ENCODE measurements around the gene TFAP2D.

GRCh38 chr6:50791900-50792508 is 78.7 kb downstream of the TFAP2D start:
- TF ChIP-seq NR2C2 (IDR thresholded peaks at IDR 0.05; ENCODE audit: borderline replicate concordance, control insufficient read depth, insufficient read length, low read depth) (no peak), EP300 (IDR thresholded peaks at IDR 0.05; ENCODE audit: borderline replicate concordance in 1 of 2, control insufficient read depth in 1 of 2, low read depth in 2 of 2, low read length in 2 of 2) (no peak), ETV6 (conservative IDR thresholded peaks at IDR 0.05 in 1 of 2, IDR thresholded peaks at IDR 0.05 in 1 of 2; ENCODE audit: borderline replicate concordance in 1 of 2, low read depth in 1 of 2) (no peak), ZBTB33 (IDR thresholded peaks at IDR 0.05) (no peak), YY1 (IDR thresholded peaks at IDR 0.05; ENCODE audit: low read depth, low read length) (no peak), NBN (IDR thresholded peaks at IDR 0.05) (no peak), SIN3A (IDR thresholded peaks at IDR 0.05; ENCODE audit: low read depth, low read length) (no peak)
- TF ChIP-seq, protein P1, sequence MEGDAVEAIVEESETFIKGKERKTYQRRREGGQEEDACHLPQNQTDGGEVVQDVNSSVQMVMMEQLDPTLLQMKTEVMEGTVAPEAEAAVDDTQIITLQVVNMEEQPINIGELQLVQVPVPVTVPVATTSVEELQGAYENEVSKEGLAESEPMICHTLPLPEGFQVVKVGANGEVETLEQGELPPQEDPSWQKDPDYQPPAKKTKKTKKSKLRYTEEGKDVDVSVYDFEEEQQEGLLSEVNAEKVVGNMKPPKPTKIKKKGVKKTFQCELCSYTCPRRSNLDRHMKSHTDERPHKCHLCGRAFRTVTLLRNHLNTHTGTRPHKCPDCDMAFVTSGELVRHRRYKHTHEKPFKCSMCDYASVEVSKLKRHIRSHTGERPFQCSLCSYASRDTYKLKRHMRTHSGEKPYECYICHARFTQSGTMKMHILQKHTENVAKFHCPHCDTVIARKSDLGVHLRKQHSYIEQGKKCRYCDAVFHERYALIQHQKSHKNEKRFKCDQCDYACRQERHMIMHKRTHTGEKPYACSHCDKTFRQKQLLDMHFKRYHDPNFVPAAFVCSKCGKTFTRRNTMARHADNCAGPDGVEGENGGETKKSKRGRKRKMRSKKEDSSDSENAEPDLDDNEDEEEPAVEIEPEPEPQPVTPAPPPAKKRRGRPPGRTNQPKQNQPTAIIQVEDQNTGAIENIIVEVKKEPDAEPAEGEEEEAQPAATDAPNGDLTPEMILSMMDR (IDR thresholded peaks at IDR 0.05 in 2 of 3, conservative IDR thresholded peaks at IDR 0.05 in 1 of 3; ENCODE audit: control insufficient read depth in 2 of 3, extremely low read depth in 1 of 3, insufficient read depth in 1 of 3, low read depth in 3 of 3, low read length in 3 of 3) = peak; percentile 63 to 80 (median 76)
- TF ChIP-seq, protein P2, sequence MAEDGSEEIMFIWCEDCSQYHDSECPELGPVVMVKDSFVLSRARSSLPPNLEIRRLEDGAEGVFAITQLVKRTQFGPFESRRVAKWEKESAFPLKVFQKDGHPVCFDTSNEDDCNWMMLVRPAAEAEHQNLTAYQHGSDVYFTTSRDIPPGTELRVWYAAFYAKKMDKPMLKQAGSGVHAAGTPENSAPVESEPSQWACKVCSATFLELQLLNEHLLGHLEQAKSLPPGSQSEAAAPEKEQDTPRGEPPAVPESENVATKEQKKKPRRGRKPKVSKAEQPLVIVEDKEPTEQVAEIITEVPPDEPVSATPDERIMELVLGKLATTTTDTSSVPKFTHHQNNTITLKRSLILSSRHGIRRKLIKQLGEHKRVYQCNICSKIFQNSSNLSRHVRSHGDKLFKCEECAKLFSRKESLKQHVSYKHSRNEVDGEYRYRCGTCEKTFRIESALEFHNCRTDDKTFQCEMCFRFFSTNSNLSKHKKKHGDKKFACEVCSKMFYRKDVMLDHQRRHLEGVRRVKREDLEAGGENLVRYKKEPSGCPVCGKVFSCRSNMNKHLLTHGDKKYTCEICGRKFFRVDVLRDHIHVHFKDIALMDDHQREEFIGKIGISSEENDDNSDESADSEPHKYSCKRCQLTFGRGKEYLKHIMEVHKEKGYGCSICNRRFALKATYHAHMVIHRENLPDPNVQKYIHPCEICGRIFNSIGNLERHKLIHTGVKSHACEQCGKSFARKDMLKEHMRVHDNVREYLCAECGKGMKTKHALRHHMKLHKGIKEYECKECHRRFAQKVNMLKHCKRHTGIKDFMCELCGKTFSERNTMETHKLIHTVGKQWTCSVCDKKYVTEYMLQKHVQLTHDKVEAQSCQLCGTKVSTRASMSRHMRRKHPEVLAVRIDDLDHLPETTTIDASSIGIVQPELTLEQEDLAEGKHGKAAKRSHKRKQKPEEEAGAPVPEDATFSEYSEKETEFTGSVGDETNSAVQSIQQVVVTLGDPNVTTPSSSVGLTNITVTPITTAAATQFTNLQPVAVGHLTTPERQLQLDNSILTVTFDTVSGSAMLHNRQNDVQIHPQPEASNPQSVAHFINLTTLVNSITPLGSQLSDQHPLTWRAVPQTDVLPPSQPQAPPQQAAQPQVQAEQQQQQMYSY (CRISPR knock-in tag; IDR thresholded peaks at IDR 0.05) = no peak

Measured in GM12878 (cell line).